ENCODE measurements around the gene FAM107A. TPM values are rescaled to one million over a fixed set of nuclear protein-coding genes. Genes with fewer than 3 reads are reported as not detected.

Gene FAM107A
- total and polyA plus RNA-seq, 2 of the 13 experiments (the other 11 are each of a cell fraction or from before 2014, with no cell fraction given): not detected

- TF ChIP-seq BRCA1 (CRISPR knock-in tag; IDR thresholded peaks at IDR 0.05) (no peak), ZIK1 (CRISPR knock-in tag; IDR thresholded peaks at IDR 0.05; ENCODE audit: borderline replicate concordance, low read depth) (no peak), PATZ1 (CRISPR knock-in tag; IDR thresholded peaks at IDR 0.05) (peak; percentile 66; the same call in 1 of the 2 replicates)
Observed at GRCh38 chr3:58585005-58585786, 8.0 kb upstream of the FAM107A start (continued).

DNA sequence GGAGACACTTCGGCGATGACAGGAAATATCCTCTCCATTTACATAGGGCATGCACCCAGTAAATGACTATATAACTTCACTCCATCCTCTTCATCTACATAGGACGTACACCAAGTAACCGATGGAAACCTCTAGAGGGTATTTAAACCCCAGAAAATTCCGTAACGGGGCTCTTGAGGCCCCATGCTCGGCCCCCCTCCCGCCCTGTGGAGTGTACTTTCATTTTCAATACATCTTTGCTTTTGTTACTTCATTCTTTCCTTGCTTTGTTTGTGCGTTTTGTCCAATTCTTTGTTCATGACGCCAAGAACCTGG, 7.5 kb upstream of the FAM107A start:
- H4K20me1 ChIP-seq (ENCODE audit: insufficient read depth, low read length): no peaks in the 10 kb centered on the region
- no peaks in the 10 kb centered on the region for H3K9me3 ChIP-seq (ENCODE audit: low read length)
- no peak overlapping the region for H3K27ac ChIP-seq (ENCODE audit: extremely low read length, insufficient read depth, low read length)
- H2AFZ ChIP-seq (ENCODE audit: low read length): peak overlapping the region; percentile 88
- peak overlapping the region; percentile 61 to 81 (median 74) for H3K4me3 ChIP-seq (replicated peaks in 1 of 3; ENCODE audit: insufficient read depth in 1 of 3, low read depth in 2 of 3, low read length in 3 of 3)
- CTCF ChIA-PET (ENCODE audit: low intra/inter-chr PET ratio, low total read pairs): no interaction called here
- FAIRE-seq (no peak), DNase-seq (ENCODE audit: low spot score) (no peak), ATAC-seq (peak; percentile 29)
- BruUV-seq (replicated peaks): no TSS peak
- TF ChIP-seq ASH2L (IDR thresholded peaks at IDR 0.05; ENCODE audit: insufficient read length, low read depth, low read length): peak; percentile 16
- TF ChIP-seq ZNF20 (CRISPR knock-in tag; IDR thresholded peaks at IDR 0.05): peak; percentile 98
- TF ChIP-seq, protein P1, sequence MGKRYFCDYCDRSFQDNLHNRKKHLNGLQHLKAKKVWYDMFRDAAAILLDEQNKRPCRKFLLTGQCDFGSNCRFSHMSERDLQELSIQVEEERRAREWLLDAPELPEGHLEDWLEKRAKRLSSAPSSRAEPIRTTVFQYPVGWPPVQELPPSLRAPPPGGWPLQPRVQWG (CRISPR knock-in tag; IDR thresholded peaks at IDR 0.05; ENCODE audit: borderline replicate concordance, low read depth): no peak
- TF ChIP-seq, protein P2, sequence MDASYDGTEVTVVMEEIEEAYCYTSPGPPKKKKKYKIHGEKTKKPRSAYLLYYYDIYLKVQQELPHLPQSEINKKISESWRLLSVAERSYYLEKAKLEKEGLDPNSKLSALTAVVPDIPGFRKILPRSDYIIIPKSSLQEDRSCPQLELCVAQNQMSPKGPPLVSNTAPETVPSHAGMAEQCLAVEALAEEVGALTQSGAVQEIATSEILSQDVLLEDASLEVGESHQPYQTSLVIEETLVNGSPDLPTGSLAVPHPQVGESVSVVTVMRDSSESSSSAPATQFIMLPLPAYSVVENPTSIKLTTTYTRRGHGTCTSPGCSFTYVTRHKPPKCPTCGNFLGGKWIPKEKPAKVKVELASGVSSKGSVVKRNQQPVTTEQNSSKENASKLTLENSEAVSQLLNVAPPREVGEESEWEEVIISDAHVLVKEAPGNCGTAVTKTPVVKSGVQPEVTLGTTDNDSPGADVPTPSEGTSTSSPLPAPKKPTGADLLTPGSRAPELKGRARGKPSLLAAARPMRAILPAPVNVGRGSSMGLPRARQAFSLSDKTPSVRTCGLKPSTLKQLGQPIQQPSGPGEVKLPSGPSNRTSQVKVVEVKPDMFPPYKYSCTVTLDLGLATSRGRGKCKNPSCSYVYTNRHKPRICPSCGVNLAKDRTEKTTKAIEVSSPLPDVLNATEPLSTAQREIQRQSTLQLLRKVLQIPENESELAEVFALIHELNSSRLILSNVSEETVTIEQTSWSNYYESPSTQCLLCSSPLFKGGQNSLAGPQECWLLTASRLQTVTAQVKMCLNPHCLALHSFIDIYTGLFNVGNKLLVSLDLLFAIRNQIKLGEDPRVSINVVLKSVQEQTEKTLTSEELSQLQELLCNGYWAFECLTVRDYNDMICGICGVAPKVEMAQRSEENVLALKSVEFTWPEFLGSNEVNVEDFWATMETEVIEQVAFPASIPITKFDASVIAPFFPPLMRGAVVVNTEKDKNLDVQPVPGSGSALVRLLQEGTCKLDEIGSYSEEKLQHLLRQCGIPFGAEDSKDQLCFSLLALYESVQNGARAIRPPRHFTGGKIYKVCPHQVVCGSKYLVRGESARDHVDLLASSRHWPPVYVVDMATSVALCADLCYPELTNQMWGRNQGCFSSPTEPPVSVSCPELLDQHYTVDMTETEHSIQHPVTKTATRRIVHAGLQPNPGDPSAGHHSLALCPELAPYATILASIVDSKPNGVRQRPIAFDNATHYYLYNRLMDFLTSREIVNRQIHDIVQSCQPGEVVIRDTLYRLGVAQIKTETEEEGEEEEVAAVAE (CRISPR knock-in tag; IDR thresholded peaks at IDR 0.05; ENCODE audit: borderline replicate concordance): no peak
- no peak for TF ChIP-seq ZSCAN30 (CRISPR knock-in tag; IDR thresholded peaks at IDR 0.05)
- peak; percentile 36; the same call in 1 of the 2 replicates for TF ChIP-seq HOXA9 (CRISPR knock-in tag; IDR thresholded peaks at IDR 0.05; ENCODE audit: borderline replicate concordance)
- no peak for TF ChIP-seq KLF9 (CRISPR knock-in tag; IDR thresholded peaks at IDR 0.05; ENCODE audit: low read depth)
- TF ChIP-seq THAP7 (CRISPR knock-in tag; IDR thresholded peaks at IDR 0.05): no peak
- H3K4me2 ChIP-seq (ENCODE audit: low read depth, low read length): peak overlapping the region; percentile 93
- peak overlapping the region; percentile 42; the same call in 1 of the 2 replicates for H3K9ac ChIP-seq (ENCODE audit: insufficient read depth, low read depth, low read length)
- intact Hi-C loops (cut with micrococcal nuclease; ENCODE audit: unreplicated experiment) (no loop called here), in situ Hi-C loops (cut with HindIII; ENCODE audit: extremely low pct_ligation_motif_present, low pct_unique_long_range_greater_than_20kb) (no loop called here)
- peaks cover 1 to 9% of the 10 kb centered on the region in 2 experiments; a peak in 3 of 5 replicates for H3K27me3 ChIP-seq (ENCODE audit: control insufficient read depth in 1 of 2, insufficient read depth in 2 of 2, low read length in 2 of 2)
- H3K79me2 ChIP-seq (ENCODE audit: insufficient read depth, low read length): no peaks in the 10 kb centered on the region
- no peaks in the 10 kb centered on the region for H3K36me3 ChIP-seq (replicated peaks in 1 of 2; ENCODE audit: control insufficient read depth in 1 of 2, insufficient read depth in 2 of 2, low read length in 2 of 2)
- POLR2A ChIA-PET: interaction anchor here (1.1 kb wide), 1 partner anchor 55 kb away, joined by 3 read pairs; no protein-coding TSS in a partner anchor
- peaks cover 27% of the 10 kb centered on the region for H3K4me1 ChIP-seq (ENCODE audit: insufficient read depth, low read length)
- WGBS (ENCODE audit: low lambda C conversion rate): 3% methylated on average over 10 of the region's 10 CpGs

Data from HepG2 (cell line).